ENCODE results near the gene UCN.
"Not testable (repeated sequence)": the region's sequence is repeated elsewhere in the genome, so short reads cannot be mapped to it uniquely, and the experiment has no call there.

The UCN gene

GRCh38 chr2:27281855-27282559 is 26.2 kb downstream of the UCN start, which contains the start of gene TRIM54:
Gene TRIM54 (plus strand): TSS chr2:27282429. CDS start chr2:27282732, 303 bp downstream.
- no peak for DNase-seq

- DNase-seq = no peak
Measured at GRCh38 chr2:27281442-27281841, 26.8 kb downstream of the UCN start.

DNA sequence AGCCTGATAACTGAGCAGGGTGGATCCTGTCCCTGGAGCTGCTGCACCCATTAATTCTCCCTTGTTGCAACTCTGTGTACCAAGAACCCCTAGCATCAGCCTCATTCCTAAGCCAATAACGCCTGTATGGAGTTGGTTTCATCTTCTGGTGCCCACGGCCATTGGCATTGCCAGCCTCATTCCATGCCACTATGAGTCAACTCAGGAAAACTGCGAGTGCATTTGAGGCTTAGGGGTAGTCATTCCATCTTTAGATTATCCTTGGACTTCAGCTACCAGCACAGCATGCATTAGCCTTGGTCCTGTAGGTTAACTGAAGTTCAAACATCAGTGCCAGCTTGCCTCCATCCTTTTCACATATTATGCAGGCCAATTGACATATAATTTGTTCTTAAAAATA is 27.4 kb downstream of the UCN start:
- DNase-seq = no peak

DNA sequence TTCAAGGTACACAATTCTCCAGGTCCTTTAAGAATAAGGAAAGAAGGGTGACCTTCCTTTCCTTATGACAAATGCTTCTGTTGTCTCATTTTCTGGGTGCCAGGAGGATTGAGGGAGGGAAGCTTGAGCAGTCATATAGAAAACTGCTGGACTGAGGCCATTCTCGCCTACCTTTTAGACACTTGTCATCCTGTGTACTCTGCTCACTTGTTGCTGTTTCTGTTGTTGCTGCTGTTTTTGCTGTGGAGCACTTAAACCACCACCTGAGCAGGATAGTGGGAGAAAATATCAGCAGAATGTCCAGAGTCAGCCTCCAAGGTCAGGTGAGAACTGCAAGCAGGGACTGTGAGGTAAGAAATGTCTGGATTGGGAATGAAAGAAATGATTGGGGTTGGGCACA is 30.2 kb downstream of the UCN start:
- no peak for DNase-seq

- no peak for DNase-seq
Measured at GRCh38 chr2:27275211-27276150, 32.8 kb downstream of the UCN start, which contains the start of gene DNAJC5G. Gene DNAJC5G (plus strand): TSS chr2:27275433. CDS start chr2:27276729, 1,296 bp downstream.

DNA sequence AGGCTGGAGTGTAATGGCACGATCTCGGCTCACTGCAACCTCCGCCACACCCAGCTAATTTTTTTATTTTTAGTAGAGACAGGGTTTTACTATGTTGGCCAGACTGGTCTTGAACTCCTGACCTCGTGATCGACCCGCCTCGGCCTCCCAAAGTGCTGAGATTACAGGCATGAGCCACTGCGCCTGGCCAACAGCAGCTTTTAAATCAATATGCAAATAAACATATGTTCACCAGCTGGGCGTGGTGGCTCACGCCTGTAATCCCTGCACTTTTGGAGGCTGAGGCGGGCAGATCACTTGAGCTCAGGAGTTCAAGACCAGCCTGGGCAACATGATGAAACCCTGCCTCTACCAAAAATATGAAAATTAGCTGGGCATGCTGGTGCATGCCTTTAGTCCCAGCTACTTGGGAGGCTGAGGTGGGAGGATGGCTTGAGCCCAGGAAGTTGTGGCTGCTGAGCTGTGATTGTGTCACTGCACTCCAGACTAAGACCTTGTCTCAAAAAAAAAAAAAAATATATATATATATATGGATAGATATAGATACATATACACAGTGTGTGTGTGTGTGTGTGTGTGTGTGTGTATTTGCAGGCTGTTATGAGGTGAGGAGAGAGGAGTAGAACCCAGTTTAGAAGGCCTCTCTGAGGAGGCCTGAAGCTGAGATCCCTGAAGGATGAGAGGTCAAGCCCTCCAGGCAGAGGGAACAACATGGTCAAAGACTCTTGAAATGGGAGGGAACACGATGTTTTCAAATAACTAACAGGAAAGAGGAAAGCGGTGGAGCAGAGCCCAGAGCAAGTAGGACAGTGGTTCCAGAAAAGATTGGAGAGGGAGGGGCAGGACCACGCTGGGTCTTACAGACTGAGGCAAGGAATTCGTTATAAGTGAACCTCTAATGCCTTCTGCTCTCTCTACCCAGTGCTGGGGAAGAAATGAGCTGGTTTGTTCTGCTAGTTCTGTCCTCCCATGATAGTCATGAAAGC is 35.4 kb downstream of the UCN start:
- DNase-seq = not testable (repeated sequence)

DNA sequence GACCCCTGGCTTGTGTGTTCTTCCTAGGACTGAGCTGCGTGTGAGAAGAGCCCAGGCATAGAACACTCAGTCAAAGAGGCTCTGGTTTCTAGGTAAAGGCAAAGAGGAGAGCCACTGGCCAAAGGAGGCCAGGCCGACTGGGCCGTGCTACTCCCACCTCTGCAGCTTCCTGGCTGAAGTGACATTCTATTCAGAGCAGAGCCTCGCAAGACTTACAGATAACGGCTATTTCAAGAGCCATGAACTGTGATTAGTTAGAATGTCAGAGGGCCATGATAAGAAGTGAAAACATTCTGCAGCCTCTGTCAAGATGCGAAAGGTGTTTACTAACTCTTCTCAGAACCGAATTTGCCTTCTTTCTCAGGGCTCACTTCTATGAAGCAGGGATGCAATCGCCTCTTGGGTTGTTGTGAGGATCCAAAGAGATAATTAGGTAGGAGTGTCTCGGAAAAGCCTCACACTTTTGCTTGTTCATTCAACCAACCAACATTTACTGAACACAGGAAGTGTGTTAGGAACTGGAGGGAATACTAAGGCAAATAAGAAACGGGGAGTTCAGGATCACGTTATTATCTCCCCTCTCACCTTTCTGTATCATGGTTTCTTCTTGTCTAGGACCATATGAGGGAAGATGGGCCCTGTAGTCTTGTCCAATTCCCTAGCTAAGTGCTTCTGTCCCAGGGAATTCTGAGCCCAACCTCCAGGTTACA is 36.5 kb downstream of the UCN start:
- DNase-seq = no peak

DNA sequence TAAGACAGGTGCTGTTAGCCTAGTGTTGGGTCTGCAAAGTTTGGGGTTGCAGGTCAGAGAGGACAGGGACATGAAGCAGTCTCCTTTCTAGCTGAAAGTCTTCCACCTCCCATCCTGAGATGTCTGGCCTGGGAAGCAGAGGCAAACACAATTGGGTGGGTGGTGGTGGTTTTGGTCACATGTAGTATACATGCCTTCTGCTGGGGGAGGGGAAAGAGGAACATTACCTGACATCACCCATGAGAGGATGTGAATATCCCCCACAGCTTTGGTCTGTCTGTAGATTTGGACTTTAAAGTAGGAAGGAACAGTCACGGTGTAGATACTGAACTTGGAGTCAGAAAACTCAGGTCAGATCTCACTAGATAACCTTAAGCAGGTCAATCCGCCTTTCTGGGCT is 37.6 kb downstream of the UCN start:
- no peak for DNase-seq

DNA sequence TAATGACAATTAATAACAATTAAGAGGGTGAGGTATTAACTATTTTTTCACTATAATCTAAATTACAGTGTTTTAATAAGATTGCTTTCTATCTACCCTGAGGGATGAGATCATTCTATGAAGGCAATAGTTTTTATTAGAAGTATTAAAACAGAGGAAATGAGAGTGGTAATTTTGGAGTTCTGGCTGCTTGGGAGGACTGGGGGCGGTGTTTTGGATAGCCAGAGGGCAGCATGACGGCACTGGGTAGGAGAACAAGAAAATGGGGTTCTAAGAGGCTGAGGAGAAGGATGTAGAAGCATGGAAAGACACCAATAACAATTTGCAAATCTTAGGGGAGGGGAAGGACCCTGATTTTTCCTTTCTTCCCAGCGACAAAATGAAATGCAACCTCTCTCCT is 38.1 kb downstream of the UCN start:
- DNase-seq = no peak

- not testable (repeated sequence) for DNase-seq
Measured at GRCh38 chr2:27268296-27268695, 39.9 kb downstream of the UCN start.

DNA sequence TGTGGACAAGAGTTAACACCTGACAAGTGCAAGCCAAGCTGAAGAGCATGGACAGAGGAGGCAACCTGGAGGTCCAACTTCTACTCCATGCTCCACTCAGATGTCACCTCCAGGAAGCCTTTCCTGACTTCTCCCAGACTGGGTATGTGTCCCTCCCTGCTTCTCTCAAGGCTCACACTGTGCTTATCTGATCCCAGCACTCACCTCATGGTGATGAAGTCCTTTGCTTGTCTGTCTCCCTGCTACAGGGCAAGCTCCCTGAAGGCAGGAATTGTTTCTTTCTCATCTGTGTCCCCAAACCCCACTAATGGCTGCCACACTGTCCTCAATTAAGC is 42.7 kb downstream of the UCN start:
- no peak for DNase-seq

- peak; percentile 35 for DNase-seq
Measured at GRCh38 chr2:27264753-27265535, 43.3 kb downstream of the UCN start.

GRCh38 chr2:27264253-27264752 is 43.9 kb downstream of the UCN start:
- DNase-seq = no peak

- no peak for DNase-seq
Measured at GRCh38 chr2:27263287-27264252, 44.7 kb downstream of the UCN start.

DNA sequence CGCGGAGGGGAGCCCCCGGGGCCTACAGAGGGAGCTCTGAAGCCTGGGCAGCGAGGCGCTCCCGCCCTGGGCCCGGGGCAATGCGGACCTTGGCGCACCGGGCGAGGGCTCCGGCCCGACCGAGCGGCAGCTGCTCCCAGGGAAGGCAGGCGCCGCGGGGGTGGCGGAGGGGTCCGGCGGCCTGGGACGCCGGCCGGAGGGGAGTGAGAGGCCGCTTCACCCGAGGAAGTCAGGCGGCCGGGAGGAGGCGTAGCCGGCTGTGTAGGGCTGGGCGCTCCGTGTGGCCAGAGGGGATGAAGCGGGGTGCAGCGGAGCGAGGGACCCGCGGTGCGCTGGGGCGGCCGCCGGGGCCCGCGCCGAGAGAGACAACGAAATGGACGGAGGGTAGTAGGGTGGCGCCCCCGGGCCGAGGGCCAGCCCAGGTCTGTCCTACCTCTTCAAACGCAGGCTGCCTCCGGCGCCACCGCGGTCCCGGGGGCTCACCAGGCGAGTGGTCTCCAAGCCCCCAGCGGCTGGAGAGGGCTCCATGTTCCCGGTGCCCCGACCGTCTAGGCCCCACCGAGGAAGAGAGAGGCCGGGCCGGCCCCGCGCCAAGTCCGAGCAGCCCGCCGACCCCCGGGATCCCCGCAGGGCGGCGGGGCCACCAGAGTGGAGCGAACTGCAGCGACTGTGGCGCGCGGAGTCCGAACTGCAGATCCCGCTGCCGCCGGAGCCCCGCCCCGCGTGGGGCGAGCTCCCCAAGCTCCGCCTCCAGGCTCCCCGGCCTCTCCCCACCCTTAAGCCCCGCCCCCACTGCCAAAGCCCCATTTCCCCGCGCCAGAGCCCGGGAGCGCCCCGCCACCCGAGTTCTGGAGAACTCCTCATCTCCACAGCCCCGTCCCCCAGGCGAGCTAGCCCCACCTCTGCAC is 45.6 kb downstream of the UCN start, which contains the start of gene SLC30A3:
Gene SLC30A3, minus strand, starts transcription at position 669 of the 908 bp plus-strand sequence. Its CDS starts 141 bp downstream, at position 528.
- peak; percentile 62 for DNase-seq

DNA sequence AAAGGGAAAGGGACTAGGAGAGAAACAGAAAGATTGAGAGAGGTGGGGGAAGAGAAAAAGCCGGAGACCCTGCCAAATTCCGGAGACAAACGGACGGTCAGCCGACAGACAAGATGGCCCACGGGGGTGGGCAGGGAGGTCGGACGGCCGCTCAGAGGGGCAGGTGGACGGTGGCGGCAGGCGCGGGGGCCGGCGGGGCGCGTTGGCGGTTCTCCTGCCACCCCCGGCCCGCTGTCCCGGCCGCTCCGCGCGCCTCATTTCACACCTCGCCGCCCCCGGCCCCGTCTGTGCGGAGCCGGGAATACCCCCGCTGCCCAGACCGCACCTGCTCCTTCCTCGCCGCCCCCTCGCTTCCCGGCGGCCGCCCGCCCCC is 46.3 kb downstream of the UCN start:
- no peak for DNase-seq

GRCh38 chr2:27261241-27261925 is 46.9 kb downstream of the UCN start:
- no peak for DNase-seq

- no peak for DNase-seq
Measured at GRCh38 chr2:27258051-27258450, 50.2 kb downstream of the UCN start.
